Activated CD4-positive, alpha-beta memory T cell treated with anti-CD3 and anti-CD28 coated beads for 36 hours (primary cell): ENCODE data around the gene KCNJ4. TPM values are rescaled to one million over a fixed set of nuclear protein-coding genes. Genes with fewer than 3 reads are reported as not detected.
A peak's percentile ranks its signal among the peaks of the same experiment; 100 is the strongest.

Experiments
- CTCF ChIA-PET: fragments of 350-600 bp; sonication (Branson Sonifier 250); formaldehyde crosslinking; loops from one replicate; lab custom pipeline; 2021; ENCODE audit warnings: antibody characterized with exemption, inconsistent platforms; lab: Charles Lee
- POLR2A ChIA-PET: fragments of 350-600 bp; sonication (Branson Sonifier 250); formaldehyde crosslinking; loops from one replicate; lab custom pipeline; 2021; ENCODE audit warnings: antibody characterized with exemption; lab: Charles Lee
- DNase-seq: peaks from one replicate; pipeline ENCODE4 v3.0.0-alpha.2; 2020
- H3K27ac Mint-ChIP-seq: one replicate; pipeline ENCODE4 v1.8.0; 2021; ENCODE audit warnings: mixed read lengths
- H3K27me3 Mint-ChIP-seq: one replicate; pipeline ENCODE4 v1.8.0; 2021; ENCODE audit warnings: mixed read lengths
- H3K36me3 Mint-ChIP-seq: one replicate; pipeline ENCODE4 v1.8.0; 2021; ENCODE audit warnings: mixed read lengths
- H3K4me1 Mint-ChIP-seq: one replicate; pipeline ENCODE4 v1.8.0; 2021; ENCODE audit warnings: low read depth, mixed read lengths
- H3K4me3 Mint-ChIP-seq: one replicate; pipeline ENCODE4 v1.8.0; 2021; ENCODE audit warnings: mild to moderate bottlenecking, mixed read lengths
- H3K9me3 Mint-ChIP-seq: one replicate; pipeline ENCODE4 v1.8.0; 2021; ENCODE audit warnings: mixed read lengths
- intact Hi-C: fragments of 100-400 bp; cut with micrococcal nuclease; formaldehyde crosslinking; loops from one replicate; pipeline ENCODE4 v1.15.1; 2023
- total RNA-seq, 2 experiments: library from RNA; stranded (reverse); gene quantifications; one replicate each; pipeline ENCODE4 v1.2.3, GENCODE V29; 2021

KCNJ4 gene
- not detected for total RNA-seq

GRCh38 chr22:38455076-38455529 lies at the start of gene KCNJ4:
Gene KCNJ4 (minus strand): TSS chr22:38455199. CDS start chr22:38428132, 27,067 bp downstream.
- H3K27ac Mint-ChIP-seq = no peak within 1 kb of the TSS
- peaks cover 68% of the 10 kb centered on the region for H3K27me3 Mint-ChIP-seq
- peak within 1 kb of the TSS; percentile 68 for H3K4me3 Mint-ChIP-seq
- intact Hi-C loops = no loop called here
- H3K4me1 Mint-ChIP-seq = peaks cover 9% of the 10 kb centered on the region
- H3K36me3 Mint-ChIP-seq = no peaks in the 10 kb centered on the region
- ChIA-PET CTCF (no interaction called here), POLR2A (no interaction called here)
- no peaks in the 10 kb centered on the region for H3K9me3 Mint-ChIP-seq
- DNase-seq = no peak

DNA sequence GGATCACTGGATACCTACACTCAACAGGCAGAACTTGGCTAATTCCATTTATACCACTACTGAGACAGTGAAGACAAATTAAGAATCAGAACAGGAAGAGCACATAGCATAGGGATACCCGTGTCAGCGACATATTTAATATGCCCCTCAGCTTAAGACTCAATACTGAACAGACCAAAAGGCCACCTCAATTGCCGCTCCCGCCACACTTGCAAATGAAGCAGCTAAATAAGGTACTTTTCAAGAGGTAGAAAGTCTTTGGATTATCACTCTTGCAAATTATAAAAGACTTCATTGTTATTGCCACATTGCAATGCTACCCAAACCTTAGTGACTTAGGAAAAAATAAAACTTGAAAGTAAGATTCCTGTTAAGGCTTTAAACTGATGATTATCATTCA lies 48.0 kb upstream of the KCNJ4 start:
- H3K27ac Mint-ChIP-seq = peak overlapping the region; percentile 70
- peaks cover 62% of the 10 kb centered on the region for H3K4me1 Mint-ChIP-seq
- H3K36me3 Mint-ChIP-seq = peaks cover 63% of the 10 kb centered on the region
- ChIA-PET CTCF (interaction anchor here (1.1 kb wide), 1 partner anchor 15 kb away, joined by 3 read pairs; no protein-coding TSS in a partner anchor), POLR2A (interaction anchor here (1.0 to 1.8 kb wide), 5 partner anchors 9 to 179 kb away, joined by 3 to 9 read pairs (median 4); partner anchors contain the start of gene TOMM22)
- no peaks in the 10 kb centered on the region for H3K27me3 Mint-ChIP-seq
- no peak for DNase-seq
- intact Hi-C loops = loop anchor here (10.0 kb wide), 1 partner anchor 658 kb away; the partner anchor contains the start of genes ANKRD54 and EIF3L
- no peaks in the 10 kb centered on the region for H3K9me3 Mint-ChIP-seq
- H3K4me3 Mint-ChIP-seq = peak overlapping the region; percentile 100

GRCh38 chr22:38501797-38502672 lies 47.0 kb upstream of the KCNJ4 start:
- Mint-ChIP-seq H3K27me3 (no peaks in the 10 kb centered on the region), H3K9me3 (no peaks in the 10 kb centered on the region), H3K4me1 (peaks cover 64% of the 10 kb centered on the region), H3K4me3 (peak overlapping the region; percentile 100), H3K27ac (peak overlapping the region; percentile 70), H3K36me3 (peaks cover 67% of the 10 kb centered on the region)
- ChIA-PET CTCF (interaction anchor here (0.6 to 1.3 kb wide), 4 partner anchors 11 to 859 kb away, joined by 3 to 4 read pairs (median 3); no protein-coding TSS in a partner anchor), POLR2A (interaction anchor here (0.6 to 1.8 kb wide), 6 partner anchors 10 to 203 kb away, joined by 3 to 9 read pairs (median 4); partner anchors contain the start of gene TOMM22)
- intact Hi-C loops = loop anchor here (10.0 kb wide), 1 partner anchor 657 kb away; the partner anchor contains the start of genes ANKRD54 and EIF3L
- no peak for DNase-seq

DNA sequence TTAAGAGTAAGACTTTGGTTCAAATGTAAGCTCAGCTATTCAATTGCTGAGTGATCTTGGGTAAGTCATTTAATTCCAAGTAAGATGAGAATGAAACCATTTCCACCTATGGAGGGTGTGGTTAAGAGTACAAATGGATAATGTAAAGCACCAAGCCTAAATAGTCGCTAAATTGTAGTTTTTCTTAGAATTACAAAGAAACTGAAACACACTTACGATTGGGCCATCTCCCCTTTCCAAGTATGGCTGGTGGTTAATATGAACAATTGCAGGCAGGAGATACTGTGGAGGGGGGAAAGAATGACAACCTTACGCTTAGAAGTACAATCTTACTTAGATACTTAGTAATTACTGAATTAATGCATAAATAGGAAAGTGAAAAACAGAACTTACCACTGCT lies 42.9 kb upstream of the KCNJ4 start:
- peak overlapping the region; percentile 72 for H3K27ac Mint-ChIP-seq
- POLR2A ChIA-PET = interaction anchor here (0.6 to 1.1 kb wide), 2 partner anchors 74 to 636 kb away, joined by 3 read pairs; no protein-coding TSS in a partner anchor
- no peak overlapping the region for H3K4me3 Mint-ChIP-seq
- DNase-seq = no peak
- CTCF ChIA-PET = interaction anchor here (1.7 to 2.3 kb wide), 2 partner anchors 74 to 85 kb away, joined by 3 to 12 read pairs; no protein-coding TSS in a partner anchor
- H3K27me3 Mint-ChIP-seq = no peaks in the 10 kb centered on the region
- H3K9me3 Mint-ChIP-seq = no peaks in the 10 kb centered on the region
- H3K4me1 Mint-ChIP-seq = peaks cover 62% of the 10 kb centered on the region
- intact Hi-C loops = no loop called here
- peaks cover 70% of the 10 kb centered on the region for H3K36me3 Mint-ChIP-seq

DNA sequence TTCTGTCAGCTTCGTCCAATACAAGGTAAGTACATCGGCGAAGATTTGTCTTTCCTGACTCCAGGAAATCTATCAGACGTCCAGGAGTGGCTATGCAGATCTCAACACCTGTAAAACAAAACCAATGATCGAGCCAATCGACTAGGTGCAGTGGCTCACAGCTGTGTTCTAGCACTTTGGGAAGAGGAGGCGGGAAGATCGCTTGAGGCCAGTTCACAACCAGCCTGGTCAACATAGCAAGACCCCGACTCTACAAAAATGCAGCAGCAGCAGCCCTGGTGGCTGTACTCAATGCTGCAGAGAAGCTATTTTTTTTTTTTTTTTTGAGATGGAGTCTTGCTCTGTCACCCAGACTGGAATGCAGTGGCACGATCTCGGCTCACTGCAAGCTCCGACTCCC lies 39.9 kb upstream of the KCNJ4 start:
- Mint-ChIP-seq H3K36me3 (peaks cover 66% of the 10 kb centered on the region), H3K27ac (peak overlapping the region; percentile 7), H3K4me3 (no peak overlapping the region), H3K9me3 (no peaks in the 10 kb centered on the region), H3K27me3 (no peaks in the 10 kb centered on the region), H3K4me1 (peaks cover 58% of the 10 kb centered on the region)
- CTCF ChIA-PET = no interaction called here
- POLR2A ChIA-PET = interaction anchor here (1.4 to 2.3 kb wide), 2 partner anchors 9 to 10 kb away, joined by 4 to 8 read pairs; no protein-coding TSS in a partner anchor
- no peak for DNase-seq
- intact Hi-C loops = no loop called here

GRCh38 chr22:38494498-38494897 lies 39.5 kb upstream of the KCNJ4 start:
- ChIA-PET POLR2A (interaction anchor here (1.4 to 2.3 kb wide), 2 partner anchors 9 to 10 kb away, joined by 4 to 8 read pairs; no protein-coding TSS in a partner anchor), CTCF (no interaction called here)
- no peak for DNase-seq
- Mint-ChIP-seq H3K36me3 (peaks cover 69% of the 10 kb centered on the region), H3K4me3 (no peak overlapping the region), H3K27me3 (no peaks in the 10 kb centered on the region), H3K9me3 (no peaks in the 10 kb centered on the region), H3K27ac (peak overlapping the region; percentile 7), H3K4me1 (peaks cover 60% of the 10 kb centered on the region)
- intact Hi-C loops = no loop called here

DNA sequence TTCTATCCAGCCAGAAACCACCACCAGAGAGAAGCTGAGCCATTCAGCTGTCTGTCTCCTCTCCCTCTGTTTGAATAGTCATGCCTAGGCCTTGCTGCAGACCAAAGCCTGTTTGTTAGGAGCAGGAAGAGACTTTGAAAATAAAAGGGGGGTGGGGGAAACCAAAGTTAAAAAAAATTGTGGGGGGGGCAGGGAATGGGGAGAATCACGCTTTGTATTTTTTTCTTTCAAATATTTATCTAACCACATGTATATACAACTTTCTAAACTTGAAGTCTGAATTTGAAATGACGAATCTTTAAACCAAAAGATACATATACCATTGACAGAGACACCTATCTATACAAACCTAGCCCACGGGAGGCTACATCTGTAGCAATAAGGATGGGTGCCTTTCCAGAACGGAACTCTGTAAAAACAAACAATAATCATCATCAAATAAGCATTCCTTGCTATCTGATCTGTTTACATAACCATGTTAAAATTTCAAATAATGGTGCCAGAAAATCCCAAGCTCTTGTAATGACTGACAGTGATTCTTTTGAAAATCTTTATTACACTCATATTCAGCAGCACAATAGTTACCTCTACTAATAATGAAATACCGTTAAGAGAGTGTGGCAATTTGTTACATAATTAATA lies 36.8 kb upstream of the KCNJ4 start:
- ChIA-PET POLR2A (interaction anchor here (0.8 to 2.2 kb wide), 2 partner anchors 8 to 10 kb away, joined by 3 to 9 read pairs; no protein-coding TSS in a partner anchor), CTCF (no interaction called here)
- Mint-ChIP-seq H3K9me3 (no peaks in the 10 kb centered on the region), H3K27me3 (no peaks in the 10 kb centered on the region), H3K27ac (peak overlapping the region; percentile 49), H3K4me3 (no peak overlapping the region), H3K36me3 (peaks cover 71% of the 10 kb centered on the region), H3K4me1 (peaks cover 54% of the 10 kb centered on the region)
- intact Hi-C loops = loop anchor here (2.0 kb wide), 1 partner anchor 15 kb away; the partner anchor contains the start of gene DDX17
- DNase-seq = no peak

DNA sequence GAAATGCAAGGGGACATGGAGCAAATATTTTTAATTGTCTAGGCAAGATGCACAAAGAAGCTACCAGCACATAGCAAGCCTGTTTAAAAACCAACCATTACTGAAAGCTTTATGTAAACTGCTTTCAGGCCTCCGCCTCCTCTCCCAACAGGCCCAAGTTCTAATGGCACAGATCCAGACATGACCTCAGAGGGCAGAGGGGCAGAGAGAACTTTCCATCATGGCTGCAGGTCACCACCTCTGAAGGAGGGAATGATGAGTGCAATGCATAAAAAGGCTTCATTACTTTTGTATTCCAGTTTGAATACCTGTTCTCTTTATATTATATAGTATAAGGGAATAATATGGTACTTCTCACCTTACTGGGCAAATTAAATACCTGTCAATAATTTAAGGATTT lies 35.9 kb upstream of the KCNJ4 start:
- Mint-ChIP-seq H3K4me1 (peaks cover 54% of the 10 kb centered on the region), H3K36me3 (peaks cover 76% of the 10 kb centered on the region), H3K4me3 (no peak overlapping the region), H3K27ac (peak overlapping the region; percentile 79), H3K27me3 (no peaks in the 10 kb centered on the region), H3K9me3 (no peaks in the 10 kb centered on the region)
- POLR2A ChIA-PET = interaction anchor here (1.1 to 2.2 kb wide), 3 partner anchors 9 to 33 kb away, joined by 5 to 9 read pairs (median 6); no protein-coding TSS in a partner anchor
- no peak for DNase-seq
- CTCF ChIA-PET = interaction anchor here (1.3 kb wide), 1 partner anchor 11 kb away, joined by 4 read pairs; no protein-coding TSS in a partner anchor
- intact Hi-C loops = loop anchor here (2.0 kb wide), 1 partner anchor 16 kb away; the partner anchor contains the start of gene DDX17

GRCh38 chr22:38490475-38490874 lies 35.5 kb upstream of the KCNJ4 start:
- peaks cover 77% of the 10 kb centered on the region for H3K36me3 Mint-ChIP-seq

DNA sequence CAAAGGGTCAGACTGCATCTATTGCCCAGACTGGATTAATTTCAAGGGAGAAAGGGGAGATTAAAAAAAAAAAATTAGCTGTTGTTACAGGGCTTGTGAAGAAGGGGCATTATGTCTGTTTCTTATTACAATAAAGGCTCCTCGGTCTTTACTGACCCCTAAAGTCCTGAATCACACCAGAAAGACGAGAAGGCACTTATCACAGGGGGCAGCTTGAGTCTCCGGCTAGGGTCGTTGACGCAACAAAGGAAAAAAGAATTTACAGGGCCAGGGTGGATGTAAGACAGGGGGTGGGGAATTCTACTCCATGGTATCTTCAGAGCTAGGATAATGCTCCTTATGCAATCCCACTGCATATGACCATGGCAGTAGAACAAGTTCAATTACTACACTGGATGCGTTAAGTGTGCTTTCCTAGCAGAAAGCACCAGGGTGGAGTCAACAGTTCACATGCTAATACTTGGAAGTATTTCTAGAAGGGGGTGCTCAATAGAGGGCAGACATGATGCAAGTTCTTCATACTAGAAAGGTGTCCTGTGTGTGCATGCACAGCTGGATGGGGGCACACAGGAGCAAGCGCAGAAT lies 34.7 kb upstream of the KCNJ4 start:
- Mint-ChIP-seq H3K9me3 (no peaks in the 10 kb centered on the region), H3K27me3 (no peaks in the 10 kb centered on the region), H3K36me3 (peaks cover 77% of the 10 kb centered on the region), H3K4me1 (peaks cover 54% of the 10 kb centered on the region), H3K4me3 (no peak overlapping the region), H3K27ac (peak overlapping the region; percentile 63)
- ChIA-PET POLR2A (interaction anchor here (0.6 to 1.4 kb wide), 3 partner anchors 8 to 302 kb away, joined by 4 to 6 read pairs (median 5); no protein-coding TSS in a partner anchor), CTCF (interaction anchor here (1.6 kb wide), 1 partner anchor 437 kb away, joined by 5 read pairs; no protein-coding TSS in a partner anchor)
- no peak for DNase-seq
- intact Hi-C loops = loop anchor here (2.0 kb wide), 1 partner anchor 17 kb away; the partner anchor contains the start of gene DDX17

More at GRCh38 chr22:38490475-38490874, 35.5 kb upstream of the KCNJ4 start:
- intact Hi-C loops = loop anchor here (2.0 kb wide), 1 partner anchor 16 kb away; the partner anchor contains the start of gene DDX17
- H3K27ac Mint-ChIP-seq = peak overlapping the region; percentile 79
- H3K9me3 Mint-ChIP-seq = no peaks in the 10 kb centered on the region
- POLR2A ChIA-PET = interaction anchor here (0.7 to 1.4 kb wide), 3 partner anchors 9 to 33 kb away, joined by 3 to 6 read pairs (median 5); no protein-coding TSS in a partner anchor
- no peak overlapping the region for H3K4me3 Mint-ChIP-seq
- no peaks in the 10 kb centered on the region for H3K27me3 Mint-ChIP-seq
- peaks cover 55% of the 10 kb centered on the region for H3K4me1 Mint-ChIP-seq
- no peak for DNase-seq
- CTCF ChIA-PET = interaction anchor here (1.3 to 1.6 kb wide), 2 partner anchors 11 to 438 kb away, joined by 4 to 5 read pairs; no protein-coding TSS in a partner anchor
